HG03442 (cell line): ENCODE data around the gene YPEL5.
"Not testable (repeated sequence)": the region's sequence is repeated elsewhere in the genome, so short reads cannot be mapped to it uniquely, and the experiment has no call there.

Experiments
- ATAC-seq: cut with Tn5 transposase; IDR thresholded peaks from one replicate; pipeline ENCODE4 v1.9.1; 2021; ENCODE audit warnings: mild to moderate bottlenecking, moderate library complexity; ENCODE audit not compliant: unreplicated experiment

The YPEL5 gene

DNA sequence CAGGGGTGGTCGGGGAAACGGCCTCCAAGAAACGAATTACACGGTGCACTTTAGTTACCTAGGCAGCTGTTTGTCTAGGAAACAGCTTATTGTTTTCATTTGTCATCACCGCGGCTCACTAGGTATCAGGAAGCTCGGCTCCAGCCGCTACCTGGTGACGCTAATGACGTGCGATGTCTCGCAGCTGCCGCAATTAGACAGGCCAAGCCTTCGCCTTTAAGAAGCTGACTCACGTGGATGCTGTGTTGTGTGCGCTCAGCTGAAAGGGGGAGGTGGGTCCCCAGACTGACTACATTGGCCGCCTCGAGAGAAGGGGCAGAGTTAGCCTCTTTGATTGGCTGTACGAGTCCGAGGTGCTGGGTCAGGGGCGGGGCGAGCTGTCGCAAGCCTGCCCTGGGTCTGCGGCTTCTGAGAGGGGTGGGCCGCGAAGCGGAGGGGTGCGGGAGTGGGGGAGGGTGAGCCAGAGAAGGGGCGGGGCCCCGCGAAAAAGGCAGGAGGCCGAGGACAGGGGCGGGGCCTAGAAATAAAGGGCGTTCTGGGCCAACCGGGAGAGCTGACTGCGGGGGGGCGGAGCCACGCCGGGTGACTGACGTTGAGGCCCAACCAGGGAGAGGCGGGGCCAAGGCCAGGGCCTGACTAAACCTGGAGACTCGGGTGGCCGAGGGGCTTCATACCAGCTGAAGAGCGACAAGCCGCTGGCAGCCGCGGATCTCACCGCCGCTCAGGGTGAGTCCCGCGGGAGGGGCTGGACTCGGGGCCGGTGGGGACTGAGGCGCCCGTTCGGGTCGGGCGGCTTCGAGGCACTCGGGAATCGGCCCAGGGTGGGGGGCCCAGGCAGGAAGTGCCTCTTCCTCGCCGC is at the start of gene YPEL5:
TSS of gene YPEL5 (plus strand) at position 671 of the 859 bp plus-strand sequence. CDS start 9,645 bp downstream, outside the sequence.
- ATAC-seq: peak; percentile 91

GRCh38 chr2:30098266-30099005 is 48.4 kb upstream of the YPEL5 start:
- ATAC-seq: no peak

DNA sequence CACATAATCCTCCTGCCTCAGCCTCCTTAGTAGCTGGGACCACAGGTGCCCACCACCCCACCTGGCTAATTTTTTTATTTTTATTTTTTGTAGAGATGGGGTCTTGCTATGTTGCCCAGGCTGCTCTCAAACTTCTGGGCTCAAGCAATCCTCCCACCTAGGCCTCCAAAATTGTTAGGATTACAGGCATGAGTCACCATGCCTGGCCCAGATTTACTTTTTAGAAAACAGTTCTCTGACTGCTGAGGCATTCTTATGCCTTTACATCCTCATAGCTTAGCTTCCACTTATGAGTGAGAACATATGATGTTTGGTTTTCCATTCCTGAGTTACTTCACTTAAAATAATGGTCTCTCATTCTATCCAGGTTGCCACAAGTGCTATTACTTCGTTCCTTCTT is 47.4 kb upstream of the YPEL5 start:
- ATAC-seq: not testable (repeated sequence)

GRCh38 chr2:30100691-30101090 is 46.1 kb upstream of the YPEL5 start:
- ATAC-seq: not testable (repeated sequence)

DNA sequence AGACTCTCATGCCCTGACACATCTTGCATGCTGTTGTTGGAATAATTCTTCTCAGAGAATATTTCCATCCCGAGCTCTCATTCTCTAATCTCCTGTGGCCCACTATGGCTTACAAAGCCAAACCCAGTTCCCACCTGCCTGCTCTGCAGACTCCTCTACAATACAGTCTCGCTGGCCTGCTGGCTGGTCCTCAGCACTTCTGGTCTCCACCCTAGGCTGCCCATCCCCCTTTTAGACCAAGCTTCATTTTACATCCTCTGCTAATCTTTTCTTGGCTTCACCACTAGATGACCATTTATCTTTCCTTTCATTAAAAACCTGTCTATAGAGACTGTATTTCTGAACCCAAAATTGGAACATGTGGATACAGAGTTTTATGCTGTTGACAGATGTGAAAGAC is 42.5 kb upstream of the YPEL5 start:
- ATAC-seq: no peak

- ATAC-seq: no peak
These were observed 41.3 kb upstream of the YPEL5 start for GRCh38 chr2:30105556-30105955.

GRCh38 chr2:30106543-30106942 is 40.3 kb upstream of the YPEL5 start:
- no peak for ATAC-seq

GRCh38 chr2:30108192-30108591 is 38.6 kb upstream of the YPEL5 start:
- ATAC-seq: no peak

DNA sequence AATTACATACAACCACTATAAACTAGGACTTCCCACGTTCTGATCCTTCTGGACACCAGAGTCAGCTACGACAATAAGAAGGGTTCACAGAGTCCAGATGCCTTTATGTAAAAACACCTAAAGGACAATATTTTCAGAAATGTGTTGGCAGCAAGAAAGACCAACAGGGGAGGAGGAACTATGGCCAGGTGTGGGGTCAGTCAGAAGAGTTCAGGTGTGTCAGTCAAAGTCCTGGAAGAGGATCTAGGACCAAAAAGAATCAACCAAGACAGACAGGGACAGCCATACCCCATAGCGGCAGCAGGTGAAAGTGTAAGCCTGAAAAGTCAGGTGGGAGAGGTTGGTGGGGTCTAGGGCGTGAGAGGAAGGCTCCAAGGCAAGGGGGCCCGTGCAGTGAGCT is 38.0 kb upstream of the YPEL5 start:
- ATAC-seq: no peak

DNA sequence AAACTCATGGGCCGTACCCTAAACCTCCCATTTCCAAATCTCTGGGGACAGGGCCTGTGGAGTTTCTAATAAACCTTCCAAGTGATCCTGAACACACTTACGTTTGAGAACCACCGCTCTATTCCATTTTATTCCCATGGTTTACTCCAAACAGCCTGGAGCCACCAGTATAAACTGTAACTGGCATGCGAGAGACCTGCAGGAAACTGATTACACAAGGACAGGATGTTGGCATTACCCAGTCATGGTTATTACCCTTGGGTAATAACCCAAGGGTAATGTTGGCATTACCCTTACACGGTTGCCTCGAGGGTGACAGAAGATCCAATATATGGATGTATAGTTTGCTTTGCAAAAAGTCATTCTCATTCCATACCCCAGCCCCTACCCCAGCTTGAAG is 37.0 kb upstream of the YPEL5 start:
- no peak for ATAC-seq

- no peak for ATAC-seq
These were observed 36.0 kb upstream of the YPEL5 start for GRCh38 chr2:30110773-30111172.

DNA sequence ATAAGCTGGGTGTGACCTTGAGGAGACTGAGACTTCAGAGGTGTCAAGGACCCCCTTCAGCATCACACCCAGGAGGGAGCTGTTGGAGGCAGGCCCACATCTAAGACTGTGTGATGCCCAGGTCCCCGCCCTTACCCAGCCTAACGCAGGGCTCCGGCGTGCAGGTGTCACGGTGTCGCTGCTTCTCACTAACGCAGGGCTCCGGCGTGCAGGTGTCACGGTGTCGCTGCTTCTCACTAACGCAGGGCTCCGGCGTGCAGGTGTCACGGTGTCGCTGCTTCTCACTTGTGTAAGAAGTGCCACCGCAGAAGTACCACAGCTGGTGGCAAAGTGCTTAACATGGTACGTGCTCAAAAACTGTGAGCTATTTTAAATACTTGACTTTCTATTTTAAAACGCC is 35.6 kb upstream of the YPEL5 start:
- ATAC-seq: not testable (repeated sequence)

GRCh38 chr2:30112561-30112960 is 34.2 kb upstream of the YPEL5 start:
- ATAC-seq: no peak

GRCh38 chr2:30113617-30114293 is 33.1 kb upstream of the YPEL5 start:
- ATAC-seq: no peak

GRCh38 chr2:30115141-30115980 is 31.4 kb upstream of the YPEL5 start:
- ATAC-seq: no peak

GRCh38 chr2:30115981-30116285 is 30.9 kb upstream of the YPEL5 start:
- ATAC-seq: no peak

DNA sequence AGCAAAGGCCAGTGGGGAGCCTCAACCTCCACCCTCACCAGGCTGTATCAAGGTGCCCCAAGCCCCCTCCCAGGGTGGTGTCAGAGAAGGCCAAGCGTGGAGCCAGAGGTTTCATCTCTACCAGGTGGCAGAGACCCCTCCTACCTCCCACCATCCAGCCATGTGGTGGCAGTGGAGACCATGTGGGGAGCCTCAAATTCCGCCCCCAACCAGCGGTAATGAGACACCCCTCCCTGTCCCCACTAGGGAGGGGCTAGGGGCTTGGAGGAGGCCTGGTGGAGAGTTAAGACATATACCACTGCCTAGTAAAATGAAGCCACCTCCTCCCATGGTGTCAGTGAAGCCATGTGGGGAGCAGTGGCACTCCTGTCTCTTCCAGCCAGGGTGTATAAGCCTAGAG is 24.4 kb upstream of the YPEL5 start:
- ATAC-seq: no peak

DNA sequence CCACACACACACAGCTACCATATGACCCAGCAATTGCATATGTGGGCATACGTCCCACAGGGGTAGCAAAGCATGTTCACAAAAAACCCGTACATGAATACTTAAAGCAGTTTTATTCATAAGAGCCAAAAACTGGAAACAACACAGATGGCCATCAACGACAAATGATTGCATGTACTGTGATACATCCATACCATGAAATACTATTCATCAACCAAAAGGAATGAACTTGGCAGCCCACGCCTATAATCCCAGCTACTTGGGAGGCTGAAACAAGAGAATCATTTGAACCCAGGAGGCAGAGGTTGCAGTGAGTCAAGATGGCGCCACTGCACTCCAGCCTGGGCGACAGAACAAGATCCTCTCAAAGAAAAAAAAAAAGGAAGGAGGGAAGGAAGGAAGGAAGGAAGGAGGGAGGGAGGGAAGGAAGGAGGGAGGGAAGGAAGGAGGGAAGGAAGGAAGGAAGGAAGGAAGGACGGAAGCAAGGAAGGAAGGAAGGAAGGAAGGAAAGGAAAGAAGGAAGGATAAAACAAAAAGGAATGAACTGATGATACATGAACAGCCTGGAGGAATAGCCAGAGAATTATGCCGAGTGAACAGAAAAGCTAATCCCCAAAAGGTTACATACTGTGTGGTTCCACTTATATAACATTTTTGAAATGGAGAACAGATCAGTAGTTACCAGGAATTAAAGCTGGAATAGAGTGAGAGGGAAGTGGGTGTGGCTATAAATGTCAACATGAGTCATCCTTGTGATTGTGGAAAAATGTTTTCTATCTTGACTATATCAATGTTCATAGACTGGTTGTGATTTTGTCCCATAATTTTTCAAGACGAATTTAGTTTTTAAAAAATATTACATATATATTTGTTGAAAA is 19.6 kb upstream of the YPEL5 start:
- no peak for ATAC-seq

DNA sequence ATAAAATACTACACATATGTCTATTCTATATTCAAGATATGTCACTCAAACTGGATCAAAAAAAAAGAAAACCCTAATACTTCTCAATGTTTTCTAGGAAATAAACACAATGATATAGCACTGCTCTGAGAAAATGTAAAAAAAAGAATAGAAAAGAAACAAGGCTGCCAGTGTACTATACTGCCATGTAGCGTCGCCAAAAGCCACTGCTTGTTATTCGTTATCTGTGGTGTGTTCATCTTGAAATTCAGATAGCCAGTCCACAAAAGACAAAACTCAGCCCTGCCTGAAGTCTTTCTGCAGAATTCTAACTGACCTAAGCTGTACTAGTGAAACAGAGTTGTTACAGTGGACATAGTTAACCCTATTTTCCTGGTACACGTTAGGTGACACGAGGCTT is 12.2 kb upstream of the YPEL5 start:
- ATAC-seq: no peak

DNA sequence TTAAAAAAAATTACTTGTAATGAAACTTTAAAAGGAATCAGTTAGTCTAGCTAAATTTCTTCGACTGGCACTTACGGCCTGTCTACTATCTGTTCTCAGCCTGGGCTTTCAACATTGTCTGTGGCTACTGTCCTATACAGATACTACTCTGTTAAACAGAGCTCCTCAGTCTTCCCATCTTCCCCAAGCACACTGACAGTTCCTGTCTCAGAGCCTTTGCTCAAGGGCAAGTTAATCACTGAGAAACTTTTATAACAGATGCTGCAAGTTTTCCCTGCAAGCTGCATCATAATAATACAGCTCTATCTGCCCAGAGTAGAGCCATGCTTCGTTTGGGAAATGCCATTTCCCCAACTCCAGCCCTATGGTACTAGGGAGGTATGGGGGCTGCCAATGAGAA is 11.3 kb upstream of the YPEL5 start:
- ATAC-seq: no peak
